Osteocyte (in vitro differentiated cells): ENCODE data around the gene IGHMBP2. TPM values are rescaled to one million over a fixed set of nuclear protein-coding genes. Genes with fewer than 3 reads are reported as not detected.

ENCODE experiments used
- DNase-seq: peaks from one replicate; pipeline ENCODE4 v3.0.0; 2021; ENCODE audit warnings: mixed read lengths; ENCODE audit not compliant: unreplicated experiment; ENCODE audit errors: extremely low spot score
- H3K27ac Mint-ChIP-seq: one replicate; pipeline ENCODE4 v1.8.0; 2021; ENCODE audit warnings: mild to moderate bottlenecking, mixed read lengths; ENCODE audit not compliant: unreplicated experiment
- H3K27me3 Mint-ChIP-seq: one replicate; pipeline ENCODE4 v1.8.0; 2021; ENCODE audit warnings: mixed read lengths; ENCODE audit not compliant: unreplicated experiment
- H3K36me3 Mint-ChIP-seq: one replicate; pipeline ENCODE4 v1.8.0; 2021; ENCODE audit warnings: mixed read lengths; ENCODE audit not compliant: unreplicated experiment
- H3K4me1 Mint-ChIP-seq: one replicate; pipeline ENCODE4 v1.8.0; 2021; ENCODE audit warnings: mixed read lengths; ENCODE audit not compliant: unreplicated experiment
- H3K4me3 Mint-ChIP-seq: one replicate; pipeline ENCODE4 v1.8.0; 2021; ENCODE audit warnings: mild to moderate bottlenecking, moderate library complexity, mixed read lengths; ENCODE audit not compliant: unreplicated experiment
- H3K9me3 Mint-ChIP-seq: one replicate; pipeline ENCODE4 v1.8.0; 2021; ENCODE audit warnings: mixed read lengths; ENCODE audit not compliant: unreplicated experiment
- CTCF ChIP-seq: fragments of 200-600 bp; sonication (generic); IDR thresholded peaks from 2 replicates; pipeline ENCODE4 v1.5.0; 2021; ENCODE audit warnings: antibody characterized with exemption, mild to moderate bottlenecking, moderate library complexity
- total RNA-seq: library from RNA; stranded (reverse); gene quantifications from 2 replicates; pipeline ENCODE4 v1.2.1, GENCODE V29; 2021

Gene IGHMBP2
- total RNA-seq, 1 donor from 2014 or later: 30.5 TPM

DNA sequence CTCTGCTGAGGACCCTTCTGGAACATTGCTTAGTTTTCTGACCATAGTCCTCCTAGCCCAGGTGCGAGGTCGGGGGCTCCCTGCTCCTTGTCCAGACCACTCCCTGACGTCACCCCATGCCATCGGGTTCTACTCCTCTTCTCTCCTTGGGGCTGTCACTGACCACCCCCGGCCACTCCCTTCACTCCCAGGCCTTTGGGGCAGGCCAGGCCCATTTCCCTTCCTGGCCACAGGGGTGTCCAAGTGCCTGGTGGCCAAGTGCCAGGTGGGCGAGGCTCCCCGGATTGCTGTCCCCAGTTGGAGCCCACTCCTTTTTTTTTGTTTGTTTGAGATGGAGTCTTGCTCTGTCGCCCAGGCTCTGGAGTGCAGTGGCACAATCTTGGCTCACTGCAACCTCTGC is 57.6 kb downstream of the IGHMBP2 start:
- H3K4me3 Mint-ChIP-seq: no peak overlapping the region
- no peaks in the 10 kb centered on the region for H3K4me1 Mint-ChIP-seq
- no peak for DNase-seq
- no peak overlapping the region for H3K27ac Mint-ChIP-seq
- H3K27me3 Mint-ChIP-seq: peaks cover 9% of the 10 kb centered on the region
- no peak for TF ChIP-seq CTCF
- no peaks in the 10 kb centered on the region for H3K36me3 Mint-ChIP-seq
- H3K9me3 Mint-ChIP-seq: no peaks in the 10 kb centered on the region

- Mint-ChIP-seq H3K36me3 (no peaks in the 10 kb centered on the region), H3K4me3 (no peak overlapping the region), H3K27me3 (peaks cover 9% of the 10 kb centered on the region), H3K4me1 (no peaks in the 10 kb centered on the region), H3K27ac (no peak overlapping the region), H3K9me3 (no peaks in the 10 kb centered on the region)
- no peak for DNase-seq
- no peak for TF ChIP-seq CTCF
Observed at GRCh38 chr11:68962527-68963250, 59.0 kb downstream of the IGHMBP2 start.

DNA sequence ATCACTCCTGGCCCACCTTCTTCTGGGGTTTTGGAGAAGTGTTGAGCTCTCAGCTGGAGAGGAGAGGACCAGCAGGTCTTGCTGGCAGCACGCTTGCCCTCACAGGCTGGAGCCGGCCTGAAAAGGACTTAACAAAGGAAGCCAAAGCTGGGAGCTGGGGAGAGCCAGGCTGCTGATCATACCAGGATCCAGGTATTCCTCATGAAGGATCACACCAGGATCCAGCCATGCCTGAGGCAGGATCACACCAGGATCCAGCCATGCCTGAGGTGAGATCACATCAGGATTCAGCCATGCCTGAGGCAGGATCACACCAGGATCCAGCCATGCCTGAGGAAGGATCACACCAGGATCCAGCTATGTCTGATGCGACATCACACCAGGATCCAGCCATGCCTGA is 60.1 kb downstream of the IGHMBP2 start:
- DNase-seq: no peak
- Mint-ChIP-seq H3K36me3 (no peaks in the 10 kb centered on the region), H3K4me1 (peaks cover 2% of the 10 kb centered on the region), H3K27ac (no peak overlapping the region), H3K4me3 (no peak overlapping the region), H3K27me3 (peaks cover 14% of the 10 kb centered on the region), H3K9me3 (no peaks in the 10 kb centered on the region)
- TF ChIP-seq CTCF: no peak

DNA sequence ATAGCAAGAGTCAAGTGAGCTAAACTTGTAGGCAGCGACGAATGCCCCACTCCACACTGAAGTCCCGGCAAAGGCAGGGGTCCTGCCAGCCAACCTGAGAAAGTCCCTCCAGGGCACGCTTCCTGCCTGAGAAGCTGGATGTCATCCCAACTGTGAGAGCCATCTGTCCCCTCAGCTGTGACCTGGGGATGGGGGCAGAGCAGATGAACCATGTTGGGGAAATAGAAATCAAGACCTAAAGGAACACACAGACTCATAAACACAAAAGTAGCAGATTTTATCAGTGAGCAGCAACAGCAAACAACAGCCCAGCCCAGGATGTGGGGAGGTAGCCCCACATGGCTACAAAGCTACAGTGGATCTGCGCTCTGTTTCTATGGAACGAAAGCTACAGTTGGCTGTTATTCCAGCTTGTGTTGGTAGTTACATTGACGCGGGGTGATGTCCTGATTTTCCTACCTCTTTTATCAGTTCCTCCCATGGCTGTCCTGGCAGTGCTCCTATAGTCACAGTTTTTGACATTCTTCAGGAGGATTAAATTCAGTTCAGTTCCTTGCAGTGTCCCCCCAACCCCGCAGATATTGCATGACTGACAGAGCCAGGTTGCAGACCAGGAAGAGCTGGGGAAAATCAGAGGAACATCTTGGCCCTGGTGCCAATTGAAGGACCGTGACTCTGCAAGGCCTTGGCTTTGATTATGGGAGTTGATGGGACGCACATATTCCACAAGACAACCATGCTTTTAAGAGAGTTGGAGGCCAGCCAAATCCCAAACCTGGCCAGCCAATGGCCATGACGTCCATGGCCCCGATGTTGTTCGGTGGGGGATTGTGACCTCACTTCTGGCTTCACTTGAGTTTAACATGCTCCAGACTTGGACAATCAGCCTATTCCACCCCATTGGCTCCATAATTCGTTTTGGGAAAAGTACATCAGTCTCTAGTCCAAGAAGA is 62.5 kb downstream of the IGHMBP2 start:
- Mint-ChIP-seq H3K27ac (no peak overlapping the region), H3K4me1 (peaks cover 3% of the 10 kb centered on the region), H3K9me3 (no peaks in the 10 kb centered on the region), H3K4me3 (no peak overlapping the region), H3K27me3 (peaks cover 32% of the 10 kb centered on the region), H3K36me3 (no peaks in the 10 kb centered on the region)
- DNase-seq: peak; percentile 42
- TF ChIP-seq CTCF: no peak
